DOHH2 (cell line): ENCODE measurements around the gene FAF2.

ENCODE experiments used
- H3F3A ChIP-seq: fragments of 200-600 bp; sonication (generic), shearing (Covaris generic); 2 replicates; pipeline ENCODE4 v1.6.0; 2016; ENCODE audit warnings: antibody characterized with exemption, mild to moderate bottlenecking; ENCODE audit not compliant: control insufficient read depth, insufficient read depth
- H3K27ac ChIP-seq: fragments of 200-600 bp; sonication (generic); 2 replicates; pipeline ENCODE4 v1.5.1; 2014; ENCODE audit warnings: low read depth, mild to moderate bottlenecking, low read length, moderate library complexity
- H3K27me3 ChIP-seq: fragments of 200-600 bp; sonication (generic); 2 replicates; pipeline ENCODE4 v1.6.1; 2014; ENCODE audit warnings: mild to moderate bottlenecking, low read length, mixed read lengths; ENCODE audit not compliant: control insufficient read depth
- H3K36me3 ChIP-seq: fragments of 200-600 bp; sonication (generic); 2 replicates; pipeline ENCODE4 v1.6.1; 2014; ENCODE audit warnings: mild to moderate bottlenecking, low read length, moderate library complexity, mixed read lengths; ENCODE audit not compliant: control insufficient read depth
- H3K4me1 ChIP-seq: fragments of 200-600 bp; sonication (generic); 2 replicates; pipeline ENCODE4 v1.6.1; 2014; ENCODE audit warnings: mild to moderate bottlenecking, low read length, mixed read lengths; ENCODE audit not compliant: control insufficient read depth
- H3K4me2 ChIP-seq: fragments of 200-600 bp; sonication (generic); 2 replicates; pipeline ENCODE4 v1.6.0; 2014; ENCODE audit warnings: mild to moderate bottlenecking, low read length, moderate library complexity
- H3K4me3 ChIP-seq: fragments of 200-600 bp; sonication (generic); 2 replicates; pipeline ENCODE4 v1.5.1; 2014; ENCODE audit warnings: mild to moderate bottlenecking, low read length, mixed read lengths
- H3K79me2 ChIP-seq: fragments of 200-600 bp; sonication (generic); 2 replicates; pipeline ENCODE4 v1.6.1; 2014; ENCODE audit warnings: mild to moderate bottlenecking, low read length, mixed read lengths; ENCODE audit not compliant: control insufficient read depth
- H3K9me2 ChIP-seq: fragments of 200-600 bp; sonication (generic); replicated peaks from 2 replicates; pipeline ENCODE4 v1.6.1; 2014; ENCODE audit warnings: mild to moderate bottlenecking, low read length, mixed read lengths; ENCODE audit not compliant: control insufficient read depth
- H3K9me3 ChIP-seq: fragments of 200-600 bp; sonication (generic); 2 replicates; pipeline ENCODE4 v1.6.1; 2014; ENCODE audit warnings: antibody characterized with exemption, low read length, mixed read lengths; ENCODE audit not compliant: control insufficient read depth, insufficient read depth
- H4K20me1 ChIP-seq: fragments of 200-600 bp; sonication (generic); 2 replicates; pipeline ENCODE4 v1.6.0; 2014; ENCODE audit warnings: low read depth, mild to moderate bottlenecking, antibody characterized with exemption, low read length, moderate library complexity; ENCODE audit not compliant: control insufficient read depth, insufficient read depth
- CTCF ChIP-seq: fragments of 200-600 bp; sonication (generic); IDR thresholded peaks from one replicate; pipeline ENCODE4 v1.5.1; 2014; ENCODE audit warnings: antibody characterized with exemption, mild to moderate bottlenecking, low read depth, low read length; ENCODE audit not compliant: poor library complexity, severe bottlenecking
- EZH2phosphoT487 ChIP-seq: fragments of 200-600 bp; sonication (generic); IDR thresholded peaks from 2 replicates; pipeline ENCODE4 v1.6.1; 2017; ENCODE audit warnings: borderline replicate concordance, mild to moderate bottlenecking, antibody characterized with exemption, low read length, moderate library complexity, mixed read lengths

Gene FAF2

GRCh38 chr5:176489077-176489476 lies 40.9 kb downstream of the FAF2 start:
- peaks cover 2% of the 10 kb centered on the region; the same call in 1 of the 2 replicates for H3F3A ChIP-seq
- H4K20me1 ChIP-seq, result no peaks in the 10 kb centered on the region
- H3K27ac ChIP-seq, result no peak overlapping the region
- no peaks in the 10 kb centered on the region for H3K4me1 ChIP-seq
- no peak overlapping the region for H3K4me2 ChIP-seq
- no peaks in the 10 kb centered on the region for H3K9me3 ChIP-seq
- TF ChIP-seq EZH2phosphoT487, result no peak
- no peak for TF ChIP-seq CTCF
- no peak overlapping the region for H3K4me3 ChIP-seq
- H3K27me3 ChIP-seq, result no peaks in the 10 kb centered on the region
- H3K36me3 ChIP-seq, result peaks cover 79% of the 10 kb centered on the region
- H3K79me2 ChIP-seq, result peaks cover 5% of the 10 kb centered on the region; the same call in 1 of the 2 replicates
- H3K9me2 ChIP-seq, result no peaks in the 10 kb centered on the region

GRCh38 chr5:176490301-176490700 lies 42.1 kb downstream of the FAF2 start:
- H3K4me1 ChIP-seq, result no peaks in the 10 kb centered on the region
- H3K27ac ChIP-seq, result no peak overlapping the region
- H4K20me1 ChIP-seq, result no peaks in the 10 kb centered on the region
- no peak overlapping the region for H3K4me2 ChIP-seq
- H3F3A ChIP-seq, result no peaks in the 10 kb centered on the region
- peaks cover 82% of the 10 kb centered on the region for H3K36me3 ChIP-seq
- H3K79me2 ChIP-seq, result no peaks in the 10 kb centered on the region
- H3K27me3 ChIP-seq, result no peaks in the 10 kb centered on the region
- no peak overlapping the region for H3K4me3 ChIP-seq
- H3K9me2 ChIP-seq, result no peaks in the 10 kb centered on the region
- TF ChIP-seq EZH2phosphoT487 (no peak), CTCF (no peak)
- no peaks in the 10 kb centered on the region for H3K9me3 ChIP-seq

GRCh38 chr5:176491101-176491502 lies 42.9 kb downstream of the FAF2 start:
- Histone ChIP-seq H3K4me3 (no peak overlapping the region), H3K79me2 (no peaks in the 10 kb centered on the region), H3K36me3 (peaks cover 82% of the 10 kb centered on the region), H3K4me2 (no peak overlapping the region), H3F3A (no peaks in the 10 kb centered on the region), H3K9me3 (no peaks in the 10 kb centered on the region), H4K20me1 (no peaks in the 10 kb centered on the region), H3K4me1 (no peaks in the 10 kb centered on the region), H3K9me2 (no peaks in the 10 kb centered on the region), H3K27ac (no peak overlapping the region), H3K27me3 (no peaks in the 10 kb centered on the region)
- TF ChIP-seq CTCF (no peak), EZH2phosphoT487 (no peak)
